MM.1S (cell line): Measurements from ENCODE around the gene RFX2.

Source experiments
- CTCF ChIP-seq: fragments of 300-600 bp; sonication (generic); IDR thresholded peaks from 2 replicates; pipeline ENCODE4 v1.5.1; 2016; ENCODE audit warnings: antibody characterized with exemption, low read length, mixed read lengths
- EZH2phosphoT487 ChIP-seq: fragments of 300-600 bp; sonication (generic); IDR thresholded peaks from 2 replicates; pipeline ENCODE4 v1.6.1; 2018; ENCODE audit warnings: antibody characterized with exemption, low read length

GRCh38 chr19:5949792-5950305 is 160.5 kb downstream of the RFX2 start:
- TF ChIP-seq CTCF (no peak), EZH2phosphoT487 (no peak)
